H1 (cell line): ENCODE measurements around the gene ALDOC. TPM values are rescaled to one million over a fixed set of nuclear protein-coding genes. Genes with fewer than 3 reads are reported as not detected.
A peak's percentile ranks its signal among the peaks of the same experiment; 100 is the strongest.

ENCODE experiments used
- CTCF ChIA-PET: fragments of 300-600 bp; sonication (Branson Sonifier 250); formaldehyde crosslinking; loops from one replicate; lab custom pipeline; 2021; ENCODE audit not compliant: partially characterized antibody; lab: Charles Lee
- POLR2A ChIA-PET: fragments of 300-600 bp; sonication (Branson Sonifier 250); formaldehyde crosslinking; loops from one replicate; lab custom pipeline; 2021; ENCODE audit warnings: inconsistent platforms; ENCODE audit not compliant: partially characterized antibody; lab: Charles Lee
- DNase-seq, 2 experiments: peaks; one replicate each; pipeline versions ENCODE4 v3.0.0 to v3.0.0-alpha.2; 2010 to 2022; ENCODE audit warnings: low spot score in 2 of 2, low read depth in 1 of 2, mixed read lengths in 1 of 2
- FAIRE-seq: peaks from 2 replicates; lab custom pipeline; 2011; peaks lifted over from hg19 to GRCh38; lab: Jason Lieb, UNC
- H2AFZ ChIP-seq: 2 replicates; pipeline ENCODE4 v1.8.1; 2012; ENCODE audit warnings: low read length, inconsistent platforms
- H2AK5ac ChIP-seq: 2 replicates; pipeline ENCODE4 v1.6.1; 2013; ENCODE audit warnings: low read depth, low read length
- H2BK120ac ChIP-seq: replicated peaks from 2 replicates; pipeline ENCODE3; 2013; ENCODE audit warnings: low read depth, low read length, inconsistent platforms
- H2BK12ac ChIP-seq: 2 replicates; pipeline ENCODE4 v1.6.1; 2013; ENCODE audit warnings: low read depth, low read length
- H2BK15ac ChIP-seq: 2 replicates; pipeline ENCODE4 v1.6.1; 2013; ENCODE audit warnings: low read length
- H2BK20ac ChIP-seq: 2 replicates; pipeline ENCODE4 v1.6.1; 2013; ENCODE audit warnings: low read length
- H2BK5ac ChIP-seq: 2 replicates; pipeline ENCODE4 v1.6.1; 2013; ENCODE audit warnings: low read depth, low read length
- H3K14ac ChIP-seq: 2 replicates; pipeline ENCODE4 v1.6.1; 2013; ENCODE audit warnings: inconsistent platforms; ENCODE audit not compliant: insufficient read length
- H3K18ac ChIP-seq: 2 replicates; pipeline ENCODE4 v1.6.1; 2013; ENCODE audit warnings: low read length; ENCODE audit errors: extremely low read depth
- H3K23ac ChIP-seq: 2 replicates; pipeline ENCODE4 v1.6.1; 2013; ENCODE audit warnings: inconsistent platforms; ENCODE audit not compliant: insufficient read length
- H3K23me2 ChIP-seq: 2 replicates; pipeline ENCODE4 v1.6.1; 2013; ENCODE audit warnings: low read depth, low read length
- H3K27ac ChIP-seq: 2 replicates; pipeline ENCODE4 v1.6.1; 2011; ENCODE audit warnings: low read depth, low read length, inconsistent platforms
- H3K27me3 ChIP-seq, 4 experiments: replicated peaks in 1 of 4; 1 replicate in 1 of 4; 2 replicates in 3 of 4; pipeline versions ENCODE4 v1.6.1 to v1.8.1; 2011 to 2013; ENCODE audit warnings: low read length in 3 of 4, mild to moderate bottlenecking in 3 of 4, inconsistent platforms in 2 of 4, mixed read lengths in 2 of 4, moderate library complexity in 1 of 4; ENCODE audit not compliant: control insufficient read depth in 3 of 4, insufficient read depth in 3 of 4; ENCODE audit errors: extremely low read depth in 1 of 4
- H3K36me3 ChIP-seq, 4 experiments: 2 replicates each; pipeline versions ENCODE4 v1.6.1 to v1.8.1; 2011 to 2013; ENCODE audit warnings: mild to moderate bottlenecking in 4 of 4, low read length in 3 of 4, moderate library complexity in 2 of 4, control low read depth in 1 of 4, inconsistent platforms in 1 of 4; ENCODE audit not compliant: insufficient read depth in 4 of 4, control insufficient read depth in 2 of 4
- H3K4ac ChIP-seq: replicated peaks from 2 replicates; pipeline ENCODE3; 2013; ENCODE audit warnings: low read length, low read depth, mixed read lengths, inconsistent platforms; ENCODE audit not compliant: insufficient read length
- H3K4me1 ChIP-seq, 4 experiments: replicated peaks in 1 of 4; 1 replicate in 1 of 4; 2 replicates in 3 of 4; pipeline versions ENCODE4 v1.6.1 to v1.8.1; 2011 to 2013; ENCODE audit warnings: low read length in 3 of 4, inconsistent platforms in 2 of 4, mixed read lengths in 1 of 4; ENCODE audit not compliant: insufficient read depth in 4 of 4, control insufficient read depth in 3 of 4
- H3K4me2 ChIP-seq, 2 experiments: 2 replicates each; pipeline versions ENCODE4 v1.6.1 to v1.8.1; 2011 to 2013; ENCODE audit warnings: low read depth in 2 of 2, low read length in 2 of 2, control low read depth in 1 of 2, inconsistent platforms in 1 of 2, mild to moderate bottlenecking in 1 of 2; ENCODE audit not compliant: insufficient read depth in 1 of 2
- H3K4me3 ChIP-seq, 4 experiments: fragments of 200-600, 300-600 bp in 1 of 4; sonication (generic), shearing (Covaris generic), sonication (Bioruptor Twin) in 1 of 4; 2 replicates each; pipeline versions ENCODE4 v1.5.1 to v1.8.1; 2011 to 2016; ENCODE audit warnings: low read length in 4 of 4, low read depth in 3 of 4, control low read depth in 2 of 4, inconsistent platforms in 2 of 4, mild to moderate bottlenecking in 2 of 4, mixed read lengths in 1 of 4, moderate library complexity in 1 of 4; ENCODE audit not compliant: insufficient read depth in 2 of 4; ENCODE audit errors: extremely low read depth in 1 of 4
- H3K56ac ChIP-seq: replicated peaks from 2 replicates; pipeline ENCODE3; 2013; ENCODE audit warnings: low read depth, mild to moderate bottlenecking, mixed read lengths, low read length, inconsistent platforms; ENCODE audit not compliant: insufficient read length
- H3K79me1 ChIP-seq: 2 replicates; pipeline ENCODE4 v1.6.1; 2013; ENCODE audit warnings: low read depth, low read length, control low read depth
- H3K79me2 ChIP-seq, 2 experiments: 2 replicates each; pipeline versions ENCODE4 v1.6.1 to v1.8.1; 2012 to 2013; ENCODE audit warnings: low read length in 2 of 2, mild to moderate bottlenecking in 2 of 2, inconsistent platforms in 1 of 2; ENCODE audit not compliant: insufficient read depth in 2 of 2, control insufficient read depth in 1 of 2
- H3K9ac ChIP-seq, 4 experiments: replicated peaks in 1 of 4; 1 replicate in 1 of 4; 2 replicates in 3 of 4; pipeline versions ENCODE4 v1.6.1 to v1.8.1; 2011 to 2013; ENCODE audit warnings: low read depth in 3 of 4, low read length in 3 of 4, control low read depth in 2 of 4, mild to moderate bottlenecking in 2 of 4, moderate library complexity in 2 of 4, inconsistent platforms in 1 of 4; ENCODE audit errors: extremely low read depth in 1 of 4
- H3K9me3 ChIP-seq, 2 experiments: 2 replicates each; pipeline versions ENCODE4 v1.6.1 to v1.8.1; 2012 to 2013; ENCODE audit warnings: mild to moderate bottlenecking in 2 of 2, moderate library complexity in 2 of 2, control low read depth in 1 of 2, inconsistent platforms in 1 of 2, low read depth in 1 of 2, low read length in 1 of 2, mixed read lengths in 1 of 2; ENCODE audit not compliant: insufficient read depth in 2 of 2
- H4K20me1 ChIP-seq, 2 experiments: replicated peaks in 1 of 2; 2 replicates each; pipeline versions ENCODE3 to v1.8.1; 2011 to 2013; ENCODE audit warnings: inconsistent platforms in 2 of 2, low read length in 2 of 2, mild to moderate bottlenecking in 1 of 2; ENCODE audit not compliant: insufficient read depth in 2 of 2, control insufficient read depth in 1 of 2
- H4K5ac ChIP-seq: 2 replicates; pipeline ENCODE4 v1.6.1; 2013; ENCODE audit warnings: low read length, low read depth, mixed read lengths, inconsistent platforms; ENCODE audit not compliant: insufficient read length
- H4K8ac ChIP-seq: 2 replicates; pipeline ENCODE4 v1.8.0; 2013; ENCODE audit warnings: mild to moderate bottlenecking, moderate library complexity, low read length, inconsistent platforms; ENCODE audit not compliant: insufficient read depth; ENCODE audit errors: extremely low read depth
- H4K91ac ChIP-seq: replicated peaks from 2 replicates; pipeline ENCODE3; 2013; ENCODE audit warnings: low read length, mixed read lengths, inconsistent platforms; ENCODE audit not compliant: insufficient read length
- BRCA1 ChIP-seq: IDR thresholded peaks from 2 replicates; pipeline ENCODE4 v1.6.1; 2012; ENCODE audit warnings: low read depth, low read length, improper control_type of control experiment
- CHD1 ChIP-seq: IDR thresholded peaks from 2 replicates; pipeline ENCODE4 v1.6.1; 2012; ENCODE audit warnings: low read depth, low read length, improper control_type of control experiment
- GABPA ChIP-seq: IDR thresholded peaks from 2 replicates; pipeline ENCODE4 v1.6.1; 2011; ENCODE audit warnings: mild to moderate bottlenecking, low read length, moderate library complexity, borderline replicate concordance; ENCODE audit not compliant: insufficient read depth
- NANOG ChIP-seq: IDR thresholded peaks from 2 replicates; pipeline ENCODE4 v1.6.1; 2011; ENCODE audit warnings: low read length, low read depth, mild to moderate bottlenecking, inconsistent platforms; ENCODE audit not compliant: insufficient read depth, poor library complexity, severe bottlenecking
- WGBS, 2 experiments: shearing (Covaris generic) in 1 of 2; methylation state at CpG; one replicate each; pipeline versions ENCODE4 v1.1.6 to v1.1.7; 2013 to 2015; ENCODE audit warnings: low lambda C conversion rate in 2 of 2, mixed read lengths in 2 of 2, inconsistent platforms in 1 of 2, low coverage in 1 of 2, missing lambda C conversion rate in 1 of 2; ENCODE audit not compliant: insufficient replicate concordance in 2 of 2, insufficient coverage in 1 of 2, insufficient read length in 1 of 2; ENCODE audit errors: extremely low coverage in 1 of 2, missing lambda C conversion rate in 1 of 2; 5-methylcytosine and 5-hydroxymethylcytosine counted together
- polyA plus RNA-seq, 7 experiments: library from polyadenylated mRNA; depleted of rRNA in 3 of 7; stranded (reverse) in 5 of 7; unstranded in 2 of 7; fragments of >200 nt in 5 of 7; fragments of 200-250 nt in 2 of 7; gene quantifications; 1 replicate in 5 of 7; 2 replicates in 1 of 7; 4 replicates in 1 of 7; pipeline versions ENCODE4 v1.2.1 to v1.2.3, GENCODE V29; 2011 to 2013; ENCODE audit warnings: missing spikeins in 2 of 7, mixed read lengths in 2 of 7
- total RNA-seq: library from RNA; stranded (reverse); fragmentation: NEBNext Ultra II Directional; extraction: Animal tissue kit (Norgen Biotek cat#: 25700); gene quantifications from 2 replicates; pipeline ENCODE4 v1.2.1, GENCODE V29; 2021
- TF ChIP-seq, protein P1 (sequence below): IDR thresholded peaks from 2 replicates; pipeline ENCODE4 v1.6.1; 2012; ENCODE audit warnings: inconsistent platforms

Gene ALDOC
- total and polyA plus RNA-seq, 2 of the 8 experiments (the other 6 are each of a cell fraction or from before 2014, with no cell fraction given) = 51.6 to 103 TPM

DNA sequence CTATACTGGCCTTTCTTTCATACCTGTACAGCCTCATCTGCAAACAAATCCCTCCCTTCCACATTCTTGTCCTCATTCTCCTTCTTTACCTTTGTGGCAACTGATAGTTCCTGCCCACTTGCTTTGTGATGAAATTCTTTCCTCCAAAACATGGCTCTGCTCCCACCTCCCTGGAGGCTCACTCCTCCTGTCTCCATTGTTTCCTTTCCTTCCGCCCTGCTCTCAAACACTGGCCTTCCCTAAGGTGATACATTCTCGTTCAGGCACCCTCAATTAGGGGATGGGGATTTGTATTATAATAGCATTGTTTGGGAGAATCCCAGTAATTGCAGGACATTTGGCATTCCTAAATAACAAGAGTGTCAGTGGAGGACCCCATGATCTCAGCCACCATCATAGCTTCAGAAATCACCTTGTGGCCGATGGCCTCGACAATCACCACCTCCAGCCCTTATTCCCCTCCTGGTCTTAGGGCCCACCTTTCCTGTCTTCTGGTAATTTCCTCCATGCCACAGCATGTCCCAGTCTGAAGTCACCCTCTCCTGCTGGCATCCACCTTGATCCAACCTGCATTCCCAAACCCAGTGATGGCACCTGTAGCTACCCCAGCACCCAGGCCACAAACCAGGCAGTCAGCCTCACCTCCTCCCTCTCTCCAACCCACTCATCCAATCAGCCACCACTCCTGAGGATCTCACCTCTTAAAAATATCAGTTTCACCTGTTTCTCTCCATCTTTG lies 32.1 kb downstream of the ALDOC start:
- Histone ChIP-seq H2BK20ac (0 out of 2 replicates have a peak overlapping the region, but pooled peaks have one; percentile 11), H3K23ac (no peak overlapping the region), H3K56ac (no peak overlapping the region), H3K4me1 (peaks cover 0 to 9% (median 3%) of the 10 kb centered on the region in 4 experiments; a peak in 4 of 7 replicates), H3K9me3 (no peaks in the 10 kb centered on the region), H2BK5ac (peak overlapping the region; percentile 36; the same call in 1 of the 2 replicates), H3K9ac (no peak overlapping the region), H3K27me3 (no peaks in the 10 kb centered on the region), H4K20me1 (peaks cover under 1 to 7% of the 10 kb centered on the region in 2 experiments), H3K4me3 (no peak overlapping the region), H3K23me2 (no peaks in the 10 kb centered on the region), H2BK12ac (peak overlapping the region; percentile 45; the same call in 1 of the 2 replicates), H4K8ac (0 out of 2 replicates have a peak overlapping the region, but pooled peaks have one; percentile 18), H3K36me3 (peaks cover 0 to 7% (median 2%) of the 10 kb centered on the region in 4 experiments; a peak in 3 of 8 replicates), H3K27ac (no peak overlapping the region), H4K5ac (peak overlapping the region; percentile 10), H2BK120ac (no peak overlapping the region), H3K14ac (no peak overlapping the region), H4K91ac (peak overlapping the region; percentile 29), H2AK5ac (no peak overlapping the region), H3K79me2 (no peaks in the 10 kb centered on the region), H3K4ac (no peak overlapping the region), H3K18ac (no peak overlapping the region; the same call in 1 of the 2 replicates), H2BK15ac (0 out of 2 replicates have a peak overlapping the region, but pooled peaks have one; percentile 4), H3K79me1 (no peaks in the 10 kb centered on the region; the same call in 1 of the 2 replicates), H3K4me2 (peak overlapping the region in 1 of 2 experiments; percentile 21; a peak in 1 of 4 replicates), H2AFZ (no peak overlapping the region)
- WGBS, 2 experiments = 78% methylated on average over 4 of the region's 4 CpGs; no CpG with 5 or more reads in 1 of the 2 experiments
- no peak for DNase-seq
- ChIA-PET POLR2A (interaction anchor here (1.2 to 1.5 kb wide), 3 partner anchors 10 to 99 kb away, joined by 3 to 4 read pairs (median 3); no protein-coding TSS in a partner anchor), CTCF (interaction anchor here (0.6 to 18.4 kb wide), 3 partner anchors 9 to 280 kb away, joined by 3 to 547 read pairs (median 80); partner anchors contain the start of gene FOXN1)
- no peak for FAIRE-seq
- TF ChIP-seq, protein P1, sequence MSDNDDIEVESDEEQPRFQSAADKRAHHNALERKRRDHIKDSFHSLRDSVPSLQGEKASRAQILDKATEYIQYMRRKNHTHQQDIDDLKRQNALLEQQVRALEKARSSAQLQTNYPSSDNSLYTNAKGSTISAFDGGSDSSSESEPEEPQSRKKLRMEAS = no peak
- TF ChIP-seq BRCA1 (no peak), GABPA (no peak), NANOG (no peak), CHD1 (no peak)
- TF ChIP-seq, all 59 proteins: peak for 0
